GM13977 (cell line): Measurements from ENCODE around the gene MRPL45.

Experiments used
- DNase-seq: peaks from one replicate; pipeline ENCODE4 v3.0.0; 2012; ENCODE audit warnings: low spot score
- in situ Hi-C: fragments of 300-500 bp; cut with MboI; formaldehyde crosslinking; loops from one replicate; pipeline ENCODE4 v1.12.0; 2022; ENCODE audit warnings: low sequenced_read_pairs, low pct_unique_long_range_greater_than_20kb, mixed read lengths, inconsistent platforms; ENCODE audit not compliant: unreplicated experiment
- TF ChIP-seq, protein P1 (sequence below): IDR thresholded peaks from 2 replicates; pipeline ENCODE4 v1.5.1; 2012; ENCODE audit warnings: mild to moderate bottlenecking, control low read depth; ENCODE audit not compliant: insufficient read depth; ENCODE audit errors: extremely low read depth, missing control alignments

MRPL45 gene

GRCh38 chr17:38338053-38338452, 41.1 kb downstream of the MRPL45 start:
- no peak for DNase-seq

DNA sequence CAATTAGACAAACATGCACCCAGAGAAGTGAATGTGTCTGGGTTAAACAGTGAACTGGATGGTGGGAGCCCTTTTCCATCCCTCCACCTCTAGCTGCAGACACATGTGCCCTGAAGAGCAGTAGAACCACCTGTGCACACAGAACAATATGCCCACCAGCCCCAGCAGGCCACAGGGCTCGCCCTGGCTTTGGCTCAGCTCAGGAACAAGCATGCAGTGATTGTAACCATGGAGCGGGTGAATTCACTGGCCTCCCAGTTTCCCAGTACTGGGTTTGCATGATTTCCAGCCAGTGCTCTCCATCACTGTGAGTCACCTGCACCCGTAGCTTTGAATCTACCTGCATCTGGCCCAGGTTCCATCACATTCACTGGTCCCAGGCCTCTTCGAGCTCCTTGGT, 41.6 kb downstream of the MRPL45 start:
- TF ChIP-seq, protein P1, sequence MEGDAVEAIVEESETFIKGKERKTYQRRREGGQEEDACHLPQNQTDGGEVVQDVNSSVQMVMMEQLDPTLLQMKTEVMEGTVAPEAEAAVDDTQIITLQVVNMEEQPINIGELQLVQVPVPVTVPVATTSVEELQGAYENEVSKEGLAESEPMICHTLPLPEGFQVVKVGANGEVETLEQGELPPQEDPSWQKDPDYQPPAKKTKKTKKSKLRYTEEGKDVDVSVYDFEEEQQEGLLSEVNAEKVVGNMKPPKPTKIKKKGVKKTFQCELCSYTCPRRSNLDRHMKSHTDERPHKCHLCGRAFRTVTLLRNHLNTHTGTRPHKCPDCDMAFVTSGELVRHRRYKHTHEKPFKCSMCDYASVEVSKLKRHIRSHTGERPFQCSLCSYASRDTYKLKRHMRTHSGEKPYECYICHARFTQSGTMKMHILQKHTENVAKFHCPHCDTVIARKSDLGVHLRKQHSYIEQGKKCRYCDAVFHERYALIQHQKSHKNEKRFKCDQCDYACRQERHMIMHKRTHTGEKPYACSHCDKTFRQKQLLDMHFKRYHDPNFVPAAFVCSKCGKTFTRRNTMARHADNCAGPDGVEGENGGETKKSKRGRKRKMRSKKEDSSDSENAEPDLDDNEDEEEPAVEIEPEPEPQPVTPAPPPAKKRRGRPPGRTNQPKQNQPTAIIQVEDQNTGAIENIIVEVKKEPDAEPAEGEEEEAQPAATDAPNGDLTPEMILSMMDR = no peak
- DNase-seq = no peak
- in situ Hi-C loops = no loop called here

More at GRCh38 chr17:38338053-38338452, 41.1 kb downstream of the MRPL45 start:
- TF ChIP-seq, protein P1 = no peak
- in situ Hi-C loops = no loop called here

DNA sequence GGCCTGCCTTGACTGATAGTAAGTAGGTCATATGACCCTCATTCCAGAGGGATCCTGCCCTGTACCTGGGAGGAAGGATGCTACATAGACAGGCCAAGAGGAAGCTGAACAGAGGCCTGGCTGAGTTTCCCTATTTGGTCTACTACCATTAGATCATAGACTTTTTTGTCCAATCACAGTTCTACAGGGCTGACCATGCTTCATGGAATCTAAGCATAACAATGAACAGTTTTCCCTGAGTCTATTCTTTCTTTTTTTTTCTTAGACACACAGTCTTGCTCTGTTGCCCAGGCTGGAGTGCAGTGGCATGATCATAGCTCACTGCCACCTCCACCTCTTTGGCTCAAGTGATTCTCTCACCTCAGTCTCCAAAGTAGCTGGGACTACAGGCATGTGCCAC, 42.9 kb downstream of the MRPL45 start:
- no peak for DNase-seq
- TF ChIP-seq, protein P1 = no peak
- in situ Hi-C loops = no loop called here

- no peak for DNase-seq
- in situ Hi-C loops = no loop called here
- TF ChIP-seq, protein P1 = no peak
Observed at GRCh38 chr17:38341035-38341721, 44.2 kb downstream of the MRPL45 start.

DNA sequence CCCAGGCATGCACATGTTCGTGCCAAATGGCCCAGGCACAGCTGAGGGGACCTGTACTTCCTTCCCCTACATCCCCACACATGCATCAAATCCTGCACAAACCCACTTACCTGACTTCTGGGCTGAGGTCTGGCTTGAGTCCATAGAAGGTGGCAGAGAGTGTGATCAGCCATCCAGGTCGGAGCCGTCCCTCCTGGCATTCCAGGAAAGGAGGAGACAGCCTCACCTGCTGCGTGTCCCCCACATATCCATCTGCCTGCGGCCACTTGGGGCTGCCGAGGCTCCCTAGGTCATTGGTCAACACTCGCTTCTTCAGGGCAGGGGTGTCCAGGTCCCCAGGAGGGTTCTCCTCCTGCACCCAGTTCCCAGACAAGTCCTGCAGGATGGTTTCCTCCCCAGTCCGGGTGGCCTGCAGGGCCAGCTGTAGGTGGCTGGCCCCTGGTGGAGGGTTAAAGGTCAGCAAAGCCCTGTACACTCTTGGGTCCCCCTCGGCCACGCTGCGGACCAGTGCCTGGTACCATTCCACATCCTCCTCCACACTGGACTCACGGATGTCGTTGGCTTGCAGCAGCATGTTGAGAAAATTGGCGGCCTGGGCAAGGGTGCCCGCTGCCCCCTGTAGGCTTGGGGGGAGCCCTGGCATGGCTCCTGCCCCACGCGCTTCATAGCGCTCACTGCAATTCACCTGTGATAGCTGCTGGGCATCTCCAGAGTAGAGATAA, 46.1 kb downstream of the MRPL45 start:
- no peak for DNase-seq
- TF ChIP-seq, protein P1 = no peak
- in situ Hi-C loops = no loop called here

DNA sequence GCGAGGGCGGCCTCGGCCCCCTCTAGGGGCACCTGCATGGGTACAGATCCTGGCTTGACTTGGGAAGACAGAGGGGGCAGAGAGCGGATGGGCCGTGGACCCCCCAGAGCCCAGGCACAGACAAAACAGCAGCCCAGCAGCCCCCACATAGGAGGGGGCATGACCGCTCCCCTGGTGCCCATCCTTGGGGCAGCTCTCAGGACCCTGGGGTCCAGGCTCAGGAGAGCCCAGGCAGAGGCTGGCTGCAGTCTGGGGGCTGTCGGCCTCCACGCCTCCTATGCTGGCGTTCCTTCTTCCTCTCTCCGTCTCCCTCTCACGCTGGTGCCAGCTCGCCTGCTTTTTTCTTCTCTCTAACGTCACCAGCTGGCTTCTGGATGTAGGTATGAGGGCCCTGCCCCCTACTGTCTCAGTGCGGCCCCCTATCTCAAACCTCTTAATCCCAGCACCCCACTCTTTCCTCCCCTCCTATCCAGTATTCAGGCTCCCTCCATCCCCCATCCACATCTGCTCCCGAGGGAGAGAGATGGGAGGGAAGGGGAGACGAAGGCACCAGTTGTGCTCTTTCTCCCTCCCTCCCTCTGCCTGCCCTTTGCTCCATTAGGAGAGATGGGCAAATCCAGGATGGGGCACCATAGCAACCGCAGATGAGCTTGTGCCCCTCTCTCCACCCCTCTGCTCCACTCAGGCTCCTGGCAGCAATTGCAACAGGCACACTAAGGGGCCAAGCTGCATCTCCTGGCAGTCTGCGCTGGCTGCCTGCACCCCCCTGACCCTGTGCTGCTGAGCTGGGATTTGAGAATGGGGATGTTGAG, 46.8 kb downstream of the MRPL45 start, which contains the start of gene GPR179:
TSS of gene GPR179 (minus strand) at position 349 of the 812 bp plus-strand sequence. CDS start at position 182, 167 bp downstream.
- TF ChIP-seq, protein P1 = no peak
- in situ Hi-C loops = no loop called here
- DNase-seq = no peak
